ENCODE data around the gene SLC35B1.

The SLC35B1 gene

GRCh38 chr17:49742166-49742638 lies 34.4 kb upstream of the SLC35B1 start:
- Histone ChIP-seq H3K36me3 (ENCODE audit: control insufficient read depth in 1 of 2, insufficient read depth in 2 of 2, low read length in 2 of 2) (no peaks in the 10 kb centered on the region), H2BK120ac (ENCODE audit: insufficient read depth, low read length, poor library complexity) (no peak overlapping the region), H3K9me3 (ENCODE audit: insufficient read depth, low read depth, low read length) (no peaks in the 10 kb centered on the region), H3K79me2 (ENCODE audit: control insufficient read depth, insufficient read depth, low read length, poor library complexity) (no peaks in the 10 kb centered on the region), H3K23ac (ENCODE audit: low read length) (no peak overlapping the region), H3K79me1 (ENCODE audit: low read length) (no peaks in the 10 kb centered on the region), H4K8ac (ENCODE audit: low read depth, low read length) (no peak overlapping the region), H2BK5ac (ENCODE audit: low read depth, low read length, poor library complexity) (no peak overlapping the region), H3K9ac (ENCODE audit: low read length) (no peak overlapping the region), H4K91ac (ENCODE audit: low read depth, low read length) (no peak overlapping the region), H3K27ac (ENCODE audit: low read depth, low read length) (no peak overlapping the region), H3K4me3 (ENCODE audit: low read depth, low read length) (no peak overlapping the region), H4K12ac (ENCODE audit: low read depth, low read length) (no peak overlapping the region), H2AFZ (ENCODE audit: insufficient read depth, low read length, poor library complexity) (no peak overlapping the region), H3K4me2 (ENCODE audit: low read length) (no peak overlapping the region), H3K27me3 (ENCODE audit: insufficient read depth, low read length) (no peaks in the 10 kb centered on the region), H3K4ac (ENCODE audit: low read depth, low read length) (no peak overlapping the region), H2BK12ac (ENCODE audit: low read length) (no peak overlapping the region), H3K4me1 (ENCODE audit: control insufficient read depth in 1 of 2, insufficient read depth in 2 of 2, low read length in 2 of 2) (no peaks in the 10 kb centered on the region), H3K18ac (ENCODE audit: low read length) (no peak overlapping the region), H3K14ac (ENCODE audit: low read length) (no peak overlapping the region), H2AK5ac (ENCODE audit: low read length) (no peak overlapping the region)
- WGBS (ENCODE audit: extremely low coverage, insufficient coverage, insufficient read length) = no CpG with 5 or more reads among the region's 1 CpG
- DNase-seq = no peak

DNA sequence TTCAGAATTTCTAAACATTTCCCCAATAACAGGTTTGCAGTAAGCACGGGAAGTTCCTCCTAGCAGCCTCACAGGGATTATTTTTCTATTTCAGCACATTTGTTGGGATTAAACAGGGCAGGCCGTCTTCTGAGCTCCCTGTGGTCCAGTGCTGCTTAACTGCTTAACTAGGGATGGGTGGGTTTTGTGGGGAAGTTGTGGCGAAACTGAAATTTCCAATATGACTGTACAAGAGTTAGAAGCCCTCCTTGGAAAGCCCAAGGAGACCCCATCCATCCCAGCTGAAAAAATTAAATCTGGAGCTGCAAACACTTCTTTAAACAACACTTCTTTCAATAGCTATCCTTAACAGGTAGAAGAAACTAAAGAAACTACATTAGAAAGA lies 33.9 kb upstream of the SLC35B1 start:
- H3K23ac ChIP-seq (ENCODE audit: low read length) = no peak overlapping the region
- no peaks in the 10 kb centered on the region for H3K36me3 ChIP-seq (ENCODE audit: control insufficient read depth in 1 of 2, insufficient read depth in 2 of 2, low read length in 2 of 2)
- DNase-seq = no peak
- H2BK12ac ChIP-seq (ENCODE audit: low read length) = no peak overlapping the region
- no peak overlapping the region for H4K8ac ChIP-seq (ENCODE audit: low read depth, low read length)
- H2AFZ ChIP-seq (ENCODE audit: insufficient read depth, low read length, poor library complexity) = no peak overlapping the region
- H2BK5ac ChIP-seq (ENCODE audit: low read depth, low read length, poor library complexity) = no peak overlapping the region
- no peak overlapping the region for H2BK120ac ChIP-seq (ENCODE audit: insufficient read depth, low read length, poor library complexity)
- no peak overlapping the region for H3K27ac ChIP-seq (ENCODE audit: low read depth, low read length)
- no peaks in the 10 kb centered on the region for H3K9me3 ChIP-seq (ENCODE audit: insufficient read depth, low read depth, low read length)
- H4K91ac ChIP-seq (ENCODE audit: low read depth, low read length) = no peak overlapping the region
- no peak overlapping the region for H3K4ac ChIP-seq (ENCODE audit: low read depth, low read length)
- no CpG with 5 or more reads among the region's 3 CpGs for WGBS (ENCODE audit: extremely low coverage, insufficient coverage, insufficient read length)
- H2AK5ac ChIP-seq (ENCODE audit: low read length) = no peak overlapping the region
- no peak overlapping the region for H3K18ac ChIP-seq (ENCODE audit: low read length)
- no peaks in the 10 kb centered on the region for H3K4me1 ChIP-seq (ENCODE audit: control insufficient read depth in 1 of 2, insufficient read depth in 2 of 2, low read length in 2 of 2)
- no peak overlapping the region for H3K4me3 ChIP-seq (ENCODE audit: low read depth, low read length)
- H3K79me1 ChIP-seq (ENCODE audit: low read length) = no peaks in the 10 kb centered on the region
- H3K27me3 ChIP-seq (ENCODE audit: insufficient read depth, low read length) = no peaks in the 10 kb centered on the region
- no peak overlapping the region for H3K9ac ChIP-seq (ENCODE audit: low read length)
- H3K4me2 ChIP-seq (ENCODE audit: low read length) = no peak overlapping the region
- no peaks in the 10 kb centered on the region for H3K79me2 ChIP-seq (ENCODE audit: control insufficient read depth, insufficient read depth, low read length, poor library complexity)
- H3K14ac ChIP-seq (ENCODE audit: low read length) = no peak overlapping the region
- no peak overlapping the region for H4K12ac ChIP-seq (ENCODE audit: low read depth, low read length)

DNA sequence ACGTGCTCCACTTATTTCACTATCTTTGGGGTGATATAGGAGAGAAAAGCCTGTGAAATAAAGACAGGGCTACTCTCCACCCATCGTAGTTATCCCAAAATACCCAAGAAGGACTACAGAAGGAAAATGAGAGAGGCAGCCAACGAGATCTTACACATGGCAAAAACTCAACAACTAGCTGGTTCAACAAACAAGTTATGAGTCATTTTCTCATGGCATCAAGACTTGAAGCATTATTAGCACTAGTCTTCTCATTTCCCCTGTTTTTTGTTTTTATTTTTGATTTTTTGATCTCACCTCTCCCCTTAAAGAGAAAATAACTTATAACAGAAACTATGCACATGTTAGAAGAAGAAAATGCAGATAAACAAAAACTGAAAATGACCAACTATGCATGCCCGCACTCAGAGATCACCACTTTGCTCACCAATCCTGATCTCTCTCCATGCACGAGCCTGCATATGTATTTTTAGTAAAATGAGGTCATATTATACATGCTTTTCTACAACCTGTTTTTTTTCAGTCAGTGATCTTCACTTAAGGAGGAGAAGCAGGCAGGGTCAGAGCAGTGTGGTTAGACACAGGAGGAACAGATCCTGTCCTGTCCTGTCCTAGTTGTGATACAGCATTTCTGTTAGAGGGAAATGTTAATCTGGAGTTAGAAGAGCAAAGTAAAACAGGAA lies 33.4 kb upstream of the SLC35B1 start:
- WGBS (ENCODE audit: extremely low coverage, insufficient coverage, insufficient read length) = no CpG with 5 or more reads among the region's 5 CpGs
- no peak overlapping the region for H2BK120ac ChIP-seq (ENCODE audit: insufficient read depth, low read length, poor library complexity)
- no peaks in the 10 kb centered on the region for H3K79me2 ChIP-seq (ENCODE audit: control insufficient read depth, insufficient read depth, low read length, poor library complexity)
- H3K27ac ChIP-seq (ENCODE audit: low read depth, low read length) = no peak overlapping the region
- H3K79me1 ChIP-seq (ENCODE audit: low read length) = no peaks in the 10 kb centered on the region
- H3K4me1 ChIP-seq (ENCODE audit: control insufficient read depth in 1 of 2, insufficient read depth in 2 of 2, low read length in 2 of 2) = no peaks in the 10 kb centered on the region
- no peak overlapping the region for H3K9ac ChIP-seq (ENCODE audit: low read length)
- H3K36me3 ChIP-seq (ENCODE audit: control insufficient read depth in 1 of 2, insufficient read depth in 2 of 2, low read length in 2 of 2) = no peaks in the 10 kb centered on the region
- no peak overlapping the region for H3K14ac ChIP-seq (ENCODE audit: low read length)
- H4K91ac ChIP-seq (ENCODE audit: low read depth, low read length) = no peak overlapping the region
- no peak overlapping the region for H2BK12ac ChIP-seq (ENCODE audit: low read length)
- no peak overlapping the region for H4K8ac ChIP-seq (ENCODE audit: low read depth, low read length)
- no peaks in the 10 kb centered on the region for H3K9me3 ChIP-seq (ENCODE audit: insufficient read depth, low read depth, low read length)
- H3K4ac ChIP-seq (ENCODE audit: low read depth, low read length) = no peak overlapping the region
- no peak overlapping the region for H3K4me3 ChIP-seq (ENCODE audit: low read depth, low read length)
- no peak overlapping the region for H2AFZ ChIP-seq (ENCODE audit: insufficient read depth, low read length, poor library complexity)
- no peak overlapping the region for H2AK5ac ChIP-seq (ENCODE audit: low read length)
- no peak overlapping the region for H2BK5ac ChIP-seq (ENCODE audit: low read depth, low read length, poor library complexity)
- DNase-seq = no peak
- H3K18ac ChIP-seq (ENCODE audit: low read length) = no peak overlapping the region
- H3K23ac ChIP-seq (ENCODE audit: low read length) = no peak overlapping the region
- H3K4me2 ChIP-seq (ENCODE audit: low read length) = no peak overlapping the region
- no peaks in the 10 kb centered on the region for H3K27me3 ChIP-seq (ENCODE audit: insufficient read depth, low read length)
- no peak overlapping the region for H4K12ac ChIP-seq (ENCODE audit: low read depth, low read length)

GRCh38 chr17:49739641-49740271 lies 32.0 kb upstream of the SLC35B1 start:
- Histone ChIP-seq H2AK5ac (ENCODE audit: low read length) (no peak overlapping the region), H3K4me2 (ENCODE audit: low read length) (no peak overlapping the region), H4K8ac (ENCODE audit: low read depth, low read length) (no peak overlapping the region), H4K12ac (ENCODE audit: low read depth, low read length) (no peak overlapping the region), H3K9me3 (ENCODE audit: insufficient read depth, low read depth, low read length) (no peaks in the 10 kb centered on the region), H4K91ac (ENCODE audit: low read depth, low read length) (no peak overlapping the region), H2BK120ac (ENCODE audit: insufficient read depth, low read length, poor library complexity) (no peak overlapping the region), H3K18ac (ENCODE audit: low read length) (no peak overlapping the region), H3K23ac (ENCODE audit: low read length) (no peak overlapping the region), H3K27me3 (ENCODE audit: insufficient read depth, low read length) (no peaks in the 10 kb centered on the region), H3K79me1 (ENCODE audit: low read length) (no peaks in the 10 kb centered on the region), H3K9ac (ENCODE audit: low read length) (no peak overlapping the region), H2AFZ (ENCODE audit: insufficient read depth, low read length, poor library complexity) (no peak overlapping the region), H3K4me3 (ENCODE audit: low read depth, low read length) (no peak overlapping the region), H2BK5ac (ENCODE audit: low read depth, low read length, poor library complexity) (no peak overlapping the region), H3K36me3 (ENCODE audit: control insufficient read depth in 1 of 2, insufficient read depth in 2 of 2, low read length in 2 of 2) (no peaks in the 10 kb centered on the region), H3K79me2 (ENCODE audit: control insufficient read depth, insufficient read depth, low read length, poor library complexity) (no peaks in the 10 kb centered on the region), H3K4me1 (ENCODE audit: control insufficient read depth in 1 of 2, insufficient read depth in 2 of 2, low read length in 2 of 2) (no peaks in the 10 kb centered on the region), H2BK12ac (ENCODE audit: low read length) (no peak overlapping the region), H3K4ac (ENCODE audit: low read depth, low read length) (no peak overlapping the region), H3K27ac (ENCODE audit: low read depth, low read length) (no peak overlapping the region), H3K14ac (ENCODE audit: low read length) (no peak overlapping the region)
- peak in 1 of 2 donors; percentile 30 for DNase-seq
- no CpG with 5 or more reads among the region's 7 CpGs for WGBS (ENCODE audit: extremely low coverage, insufficient coverage, insufficient read length)
